ENCODE data around the gene ESPL1. TPM values are rescaled to one million over a fixed set of nuclear protein-coding genes. Genes with fewer than 3 reads are reported as not detected.

ESPL1 gene
- total and polyA plus RNA-seq, 10 donors, result 0.85 to 7.2 (median 2.6) TPM

GRCh38 chr12:53268630-53269562, 797 bp downstream of the ESPL1 start:
- H3K36me3 ChIP-seq, result peaks cover 0 to 6% (median 0%) of the 10 kb centered on the region in 6 donors
- H3K4me3 ChIP-seq, result peak overlapping the region; percentile 44 to 92 (median 72)
- H3K4me1 ChIP-seq, result peaks cover 5 to 34% (median 23%) of the 10 kb centered on the region in 6 donors
- TF ChIP-seq POLR2AphosphoS5 (IDR thresholded peaks at IDR 0.05) (no peak), CTCF (IDR thresholded peaks at IDR 0.05 in 8 of 11, conservative IDR thresholded peaks at IDR 0.05 in 3 of 11) (no peak), POLR2A (IDR thresholded peaks at IDR 0.05) (no peak)
- H3K27me3 ChIP-seq (replicated peaks in 1 of 7), result no peaks in the 10 kb centered on the region
- peak overlapping the region in 5 of 8 donors; percentile 61 to 80 (median 69) for H3K27ac ChIP-seq
- no peak for DNase-seq
- WGBS, 5 donors, result 58 to 67% (median 65%) methylated on average over 17 to 20 of the region's 20 CpGs
- intact Hi-C loops (cut with DNase I; ENCODE audit: low total_unique reads), result no loop called here
- H3K9me3 ChIP-seq, result no peaks in the 10 kb centered on the region

- H3K27ac ChIP-seq, result no peak overlapping the region
- 92 to 98% (median 97%) methylated on average over 5 of the region's 5 CpGs for WGBS, 5 donors
- no peaks in the 10 kb centered on the region for H3K27me3 ChIP-seq (replicated peaks in 1 of 7)
- DNase-seq, result no peak
- H3K4me1 ChIP-seq, result peaks cover 0 to 7% (median 2%) of the 10 kb centered on the region in 6 donors
- intact Hi-C loops (cut with DNase I; ENCODE audit: low total_unique reads), result no loop called here
- H3K36me3 ChIP-seq, result peaks cover 0 to 42% (median 0%) of the 10 kb centered on the region in 6 donors
- no peak for TF ChIP-seq CTCF (IDR thresholded peaks at IDR 0.05 in 8 of 11, conservative IDR thresholded peaks at IDR 0.05 in 3 of 11)
- TF ChIP-seq POLR2AphosphoS5 (IDR thresholded peaks at IDR 0.05), result no peak
- TF ChIP-seq POLR2A (IDR thresholded peaks at IDR 0.05), result no peak
- H3K9me3 ChIP-seq, result no peaks in the 10 kb centered on the region
- H3K4me3 ChIP-seq, result no peak overlapping the region
Observed at GRCh38 chr12:53274445-53274844, 6.3 kb downstream of the ESPL1 start.

- H3K27me3 ChIP-seq (replicated peaks in 1 of 7), result no peaks in the 10 kb centered on the region
- H3K4me3 ChIP-seq, result no peak overlapping the region
- TF ChIP-seq POLR2A (IDR thresholded peaks at IDR 0.05) (no peak), CTCF (IDR thresholded peaks at IDR 0.05 in 8 of 11, conservative IDR thresholded peaks at IDR 0.05 in 3 of 11) (no peak), POLR2AphosphoS5 (IDR thresholded peaks at IDR 0.05) (no peak)
- no peaks in the 10 kb centered on the region for H3K9me3 ChIP-seq
- no peaks in the 10 kb centered on the region for H3K4me1 ChIP-seq
- H3K27ac ChIP-seq, result no peak overlapping the region
- intact Hi-C loops (cut with DNase I; ENCODE audit: low total_unique reads), result no loop called here
- DNase-seq, result no peak
- WGBS, 5 donors, result 95 to 100% (median 98%) methylated on average over 1 to 11 of the region's 11 CpGs
- H3K36me3 ChIP-seq, result peaks cover 0 to 56% (median 0%) of the 10 kb centered on the region in 6 donors
Observed at GRCh38 chr12:53276511-53276910, 8.4 kb downstream of the ESPL1 start.

GRCh38 chr12:53277981-53278380, 9.9 kb downstream of the ESPL1 start:
- Histone ChIP-seq H3K36me3 (peaks cover 0 to 71% (median 0%) of the 10 kb centered on the region in 6 donors), H3K27me3 (replicated peaks in 1 of 7) (no peaks in the 10 kb centered on the region), H3K9me3 (no peaks in the 10 kb centered on the region), H3K4me1 (peaks cover 0 to 5% (median 0%) of the 10 kb centered on the region in 6 donors), H3K4me3 (no peak overlapping the region), H3K27ac (no peak overlapping the region)
- intact Hi-C loops (cut with DNase I; ENCODE audit: low total_unique reads), result no loop called here
- DNase-seq, result no peak
- no peak for TF ChIP-seq POLR2A (IDR thresholded peaks at IDR 0.05)
- no peak for TF ChIP-seq POLR2AphosphoS5 (IDR thresholded peaks at IDR 0.05)
- no peak for TF ChIP-seq CTCF (IDR thresholded peaks at IDR 0.05 in 8 of 11, conservative IDR thresholded peaks at IDR 0.05 in 3 of 11)
- WGBS, 5 donors, result 95 to 97% (median 96%) methylated on average over 9 of the region's 9 CpGs

All from spleen (tissue), 11 donors.